ENCODE measurements around the gene IMMP2L. TPM values are rescaled to one million over a fixed set of nuclear protein-coding genes. Genes with fewer than 3 reads are reported as not detected.

Gene IMMP2L
- total and polyA plus RNA-seq, 4 experiments from 2014 or later = 23.5 to 32.2 (median 29.5) TPM

DNA sequence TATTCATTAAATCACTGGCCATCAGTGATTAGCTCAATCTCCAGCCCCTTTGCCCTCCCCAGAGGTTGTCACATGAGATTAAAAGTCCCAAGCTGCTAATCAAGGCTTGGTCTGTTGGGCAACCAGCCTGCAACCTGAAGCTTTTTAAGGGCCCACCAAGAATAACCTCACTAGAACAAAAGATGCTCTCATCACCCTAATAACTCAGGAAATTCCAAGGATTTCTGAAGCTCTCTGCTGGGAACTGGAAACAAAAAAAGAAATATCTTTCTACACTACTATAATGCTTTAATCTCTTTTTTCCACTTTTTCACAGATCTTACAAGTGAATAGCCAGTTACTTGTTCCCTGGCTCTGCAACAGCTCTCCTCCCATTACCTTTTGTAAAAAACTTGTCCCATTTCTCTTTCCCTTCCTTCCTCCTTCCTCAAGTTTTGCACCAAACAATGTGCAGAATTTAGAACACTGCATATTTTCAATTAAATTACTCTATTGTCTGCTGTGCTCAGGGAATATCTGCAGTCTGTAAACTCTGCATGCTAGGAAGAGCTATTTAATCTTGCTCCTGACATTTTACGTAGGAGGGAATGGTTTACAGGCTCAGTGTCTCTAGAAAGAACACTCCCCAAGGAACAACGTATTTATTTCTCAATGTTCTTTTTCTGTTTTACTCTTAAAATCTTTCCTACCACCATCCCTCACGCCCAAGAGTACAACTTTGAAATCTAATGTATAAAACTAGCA lies 169.1 kb downstream of the IMMP2L start:
- peaks cover 0 to 3% (median 1%) of the 10 kb centered on the region in 4 donors for H3K4me1 Mint-ChIP-seq
- ChIA-PET POLR2A (ENCODE audit: partially characterized antibody) (no interaction called here), CTCF (ENCODE audit: partially characterized antibody) (no interaction called here)
- H3K36me3 ChIP-seq (ENCODE audit: insufficient read depth, low read length) = no peaks in the 10 kb centered on the region
- peaks cover 0 to 9% (median 3%) of the 10 kb centered on the region in 8 donors for H3K9me3 Mint-ChIP-seq
- intact Hi-C loops (cut with micrococcal nuclease) = no loop called here
- H3K27ac ChIP-seq (ENCODE audit: low read depth, low read length) = no peak overlapping the region
- H3K4me3 ChIP-seq (ENCODE audit: low read length in 2 of 2) = no peak overlapping the region
- no peak for DNase-seq
- H3K9me3 ChIP-seq (ENCODE audit: control insufficient read depth in 1 of 2, low read length in 2 of 2) = no peaks in the 10 kb centered on the region
- no peaks in the 10 kb centered on the region for H3K4me1 ChIP-seq (ENCODE audit: insufficient read depth, low read length)
- H3K27me3 Mint-ChIP-seq = no peaks in the 10 kb centered on the region
- H3K36me3 Mint-ChIP-seq = peaks cover 7 to 48% of the 10 kb centered on the region in 2 donors
- H3K27ac Mint-ChIP-seq = no peak overlapping the region
- H3K27me3 ChIP-seq (ENCODE audit: insufficient read depth, low read length) = no peaks in the 10 kb centered on the region
- no peak overlapping the region for H3K4me3 Mint-ChIP-seq

DNA sequence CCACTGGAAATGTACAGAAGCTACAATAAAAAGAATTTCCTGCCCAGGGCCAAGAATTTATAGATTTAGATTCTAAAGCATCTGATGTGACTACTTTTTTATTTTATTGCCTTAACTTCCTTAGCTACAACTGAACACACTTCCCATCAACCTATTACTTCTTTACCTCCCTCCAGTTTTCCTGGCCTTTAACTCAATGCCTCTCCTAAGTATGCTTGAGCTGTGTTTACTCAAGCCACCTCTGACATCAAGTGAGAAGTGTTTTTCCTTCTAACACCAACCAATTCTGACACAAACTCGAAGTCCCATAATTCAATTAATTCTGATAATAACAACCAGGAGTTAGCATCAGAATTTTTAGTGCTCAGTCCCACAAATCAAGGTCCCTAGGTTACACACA lies 170.0 kb downstream of the IMMP2L start:
- no peaks in the 10 kb centered on the region for H3K27me3 Mint-ChIP-seq
- peaks cover 0 to 9% (median 3%) of the 10 kb centered on the region in 8 donors for H3K9me3 Mint-ChIP-seq
- Histone ChIP-seq H3K9me3 (ENCODE audit: control insufficient read depth in 1 of 2, low read length in 2 of 2) (no peaks in the 10 kb centered on the region), H3K27ac (ENCODE audit: low read depth, low read length) (no peak overlapping the region), H3K36me3 (ENCODE audit: insufficient read depth, low read length) (no peaks in the 10 kb centered on the region), H3K4me1 (ENCODE audit: insufficient read depth, low read length) (no peaks in the 10 kb centered on the region), H3K4me3 (ENCODE audit: low read length in 2 of 2) (no peak overlapping the region), H3K27me3 (ENCODE audit: insufficient read depth, low read length) (no peaks in the 10 kb centered on the region)
- intact Hi-C loops (cut with micrococcal nuclease) = no loop called here
- DNase-seq = no peak
- no peak overlapping the region for H3K4me3 Mint-ChIP-seq
- H3K4me1 Mint-ChIP-seq = peaks cover 0 to 3% (median 1%) of the 10 kb centered on the region in 4 donors
- H3K27ac Mint-ChIP-seq = no peak overlapping the region
- ChIA-PET POLR2A (ENCODE audit: partially characterized antibody) (no interaction called here), CTCF (ENCODE audit: partially characterized antibody) (no interaction called here)
- H3K36me3 Mint-ChIP-seq = peaks cover 7 to 46% of the 10 kb centered on the region in 2 donors

DNA sequence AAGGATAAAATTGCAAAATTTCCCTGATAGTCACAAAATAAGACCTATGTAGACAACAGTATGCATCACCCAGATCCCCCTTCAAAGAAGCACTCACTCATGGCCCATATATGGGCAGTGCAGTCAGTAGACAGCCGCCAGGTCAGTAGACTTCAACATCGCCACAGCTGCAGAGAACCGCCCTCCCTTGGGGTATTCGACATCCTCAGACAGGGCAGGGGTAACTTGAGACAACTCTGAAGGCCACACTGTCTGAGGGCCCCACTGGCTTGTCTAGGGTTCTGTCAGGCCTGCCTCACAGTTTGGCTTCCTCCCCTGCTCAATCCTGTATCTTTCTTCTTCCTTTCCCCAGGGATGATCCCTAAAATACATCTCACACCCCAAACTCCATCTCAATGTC lies 172.3 kb downstream of the IMMP2L start:
- no peaks in the 10 kb centered on the region for H3K4me1 ChIP-seq (ENCODE audit: insufficient read depth, low read length)
- ChIA-PET CTCF (ENCODE audit: partially characterized antibody) (no interaction called here), POLR2A (ENCODE audit: partially characterized antibody) (no interaction called here)
- Mint-ChIP-seq H3K4me3 (no peak overlapping the region), H3K4me1 (peaks cover 0 to 3% (median 1%) of the 10 kb centered on the region in 4 donors), H3K9me3 (peaks cover 0 to 9% (median under 1%) of the 10 kb centered on the region in 8 donors), H3K27me3 (no peaks in the 10 kb centered on the region), H3K27ac (no peak overlapping the region), H3K36me3 (peaks cover 4 to 39% of the 10 kb centered on the region in 2 donors)
- no peak overlapping the region for H3K4me3 ChIP-seq (ENCODE audit: low read length in 2 of 2)
- no peaks in the 10 kb centered on the region for H3K27me3 ChIP-seq (ENCODE audit: insufficient read depth, low read length)
- H3K27ac ChIP-seq (ENCODE audit: low read depth, low read length) = no peak overlapping the region
- H3K9me3 ChIP-seq (ENCODE audit: control insufficient read depth in 1 of 2, low read length in 2 of 2) = no peaks in the 10 kb centered on the region
- no peak for DNase-seq
- H3K36me3 ChIP-seq (ENCODE audit: insufficient read depth, low read length) = no peaks in the 10 kb centered on the region
- intact Hi-C loops (cut with micrococcal nuclease) = no loop called here

DNA sequence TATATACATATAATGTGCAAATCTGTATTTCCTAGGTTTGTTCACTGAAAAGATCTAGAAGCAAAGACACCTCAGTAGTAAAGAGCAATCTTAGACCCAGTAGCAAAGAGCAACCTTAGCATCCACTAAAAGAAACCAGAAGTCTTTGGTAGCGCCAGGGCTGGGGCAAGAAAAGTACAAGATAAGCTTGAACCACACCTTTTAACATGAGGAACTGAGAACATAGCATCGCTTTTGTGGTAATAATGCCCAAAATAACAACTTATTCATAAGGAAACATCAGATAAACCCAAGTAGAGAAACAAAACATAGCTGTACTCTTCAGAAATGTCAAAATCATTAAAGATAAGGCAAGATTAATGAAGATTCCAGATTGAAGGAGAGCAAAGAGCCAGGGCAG lies 173.4 kb downstream of the IMMP2L start:
- Histone ChIP-seq H3K4me1 (ENCODE audit: insufficient read depth, low read length) (no peaks in the 10 kb centered on the region), H3K4me3 (ENCODE audit: low read length in 2 of 2) (no peak overlapping the region), H3K27ac (ENCODE audit: low read depth, low read length) (no peak overlapping the region), H3K36me3 (ENCODE audit: insufficient read depth, low read length) (no peaks in the 10 kb centered on the region), H3K9me3 (ENCODE audit: control insufficient read depth in 1 of 2, low read length in 2 of 2) (no peaks in the 10 kb centered on the region), H3K27me3 (ENCODE audit: insufficient read depth, low read length) (no peaks in the 10 kb centered on the region)
- ChIA-PET POLR2A (ENCODE audit: partially characterized antibody) (no interaction called here), CTCF (ENCODE audit: partially characterized antibody) (no interaction called here)
- no peak overlapping the region for H3K27ac Mint-ChIP-seq
- no peaks in the 10 kb centered on the region for H3K27me3 Mint-ChIP-seq
- no peak overlapping the region for H3K4me3 Mint-ChIP-seq
- no peak for DNase-seq
- H3K9me3 Mint-ChIP-seq = peaks cover 0 to 9% (median under 1%) of the 10 kb centered on the region in 8 donors
- peaks cover 0 to 3% (median 1%) of the 10 kb centered on the region in 4 donors for H3K4me1 Mint-ChIP-seq
- peaks cover 4 to 36% of the 10 kb centered on the region in 2 donors for H3K36me3 Mint-ChIP-seq
- intact Hi-C loops (cut with micrococcal nuclease) = no loop called here

DNA sequence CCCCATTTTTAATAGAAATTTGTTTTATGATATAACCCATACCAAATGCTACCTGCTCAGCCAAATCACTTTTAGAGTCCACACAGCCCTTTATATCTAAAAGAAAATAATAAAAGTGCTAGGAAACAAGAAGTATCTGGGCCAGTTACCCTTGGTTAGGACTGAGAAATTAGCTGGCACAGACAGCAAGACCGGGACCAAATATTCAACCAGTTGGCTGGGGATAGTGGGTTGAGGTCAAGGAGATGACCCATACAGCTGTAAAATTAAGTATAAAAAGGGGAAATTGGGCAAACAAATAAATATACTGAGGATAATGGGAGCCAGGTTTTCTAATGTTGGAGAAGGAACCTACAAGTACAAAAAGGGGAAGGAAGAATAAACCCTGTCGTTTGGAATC lies 174.3 kb downstream of the IMMP2L start:
- intact Hi-C loops (cut with micrococcal nuclease) = no loop called here
- Histone ChIP-seq H3K27ac (ENCODE audit: low read depth, low read length) (no peak overlapping the region), H3K36me3 (ENCODE audit: insufficient read depth, low read length) (no peaks in the 10 kb centered on the region), H3K4me3 (ENCODE audit: low read length in 2 of 2) (no peak overlapping the region), H3K4me1 (ENCODE audit: insufficient read depth, low read length) (no peaks in the 10 kb centered on the region), H3K9me3 (ENCODE audit: control insufficient read depth in 1 of 2, low read length in 2 of 2) (no peaks in the 10 kb centered on the region), H3K27me3 (ENCODE audit: insufficient read depth, low read length) (no peaks in the 10 kb centered on the region)
- H3K27ac Mint-ChIP-seq = no peak overlapping the region
- H3K27me3 Mint-ChIP-seq = no peaks in the 10 kb centered on the region
- H3K9me3 Mint-ChIP-seq = peaks cover 0 to 9% (median under 1%) of the 10 kb centered on the region in 8 donors
- DNase-seq = no peak
- H3K4me3 Mint-ChIP-seq = no peak overlapping the region
- H3K4me1 Mint-ChIP-seq = peaks cover 0 to 5% (median 2%) of the 10 kb centered on the region in 4 donors
- CTCF ChIA-PET (ENCODE audit: partially characterized antibody) = no interaction called here
- H3K36me3 Mint-ChIP-seq = peaks cover 2 to 36% of the 10 kb centered on the region in 2 donors
- POLR2A ChIA-PET (ENCODE audit: partially characterized antibody) = no interaction called here

DNA sequence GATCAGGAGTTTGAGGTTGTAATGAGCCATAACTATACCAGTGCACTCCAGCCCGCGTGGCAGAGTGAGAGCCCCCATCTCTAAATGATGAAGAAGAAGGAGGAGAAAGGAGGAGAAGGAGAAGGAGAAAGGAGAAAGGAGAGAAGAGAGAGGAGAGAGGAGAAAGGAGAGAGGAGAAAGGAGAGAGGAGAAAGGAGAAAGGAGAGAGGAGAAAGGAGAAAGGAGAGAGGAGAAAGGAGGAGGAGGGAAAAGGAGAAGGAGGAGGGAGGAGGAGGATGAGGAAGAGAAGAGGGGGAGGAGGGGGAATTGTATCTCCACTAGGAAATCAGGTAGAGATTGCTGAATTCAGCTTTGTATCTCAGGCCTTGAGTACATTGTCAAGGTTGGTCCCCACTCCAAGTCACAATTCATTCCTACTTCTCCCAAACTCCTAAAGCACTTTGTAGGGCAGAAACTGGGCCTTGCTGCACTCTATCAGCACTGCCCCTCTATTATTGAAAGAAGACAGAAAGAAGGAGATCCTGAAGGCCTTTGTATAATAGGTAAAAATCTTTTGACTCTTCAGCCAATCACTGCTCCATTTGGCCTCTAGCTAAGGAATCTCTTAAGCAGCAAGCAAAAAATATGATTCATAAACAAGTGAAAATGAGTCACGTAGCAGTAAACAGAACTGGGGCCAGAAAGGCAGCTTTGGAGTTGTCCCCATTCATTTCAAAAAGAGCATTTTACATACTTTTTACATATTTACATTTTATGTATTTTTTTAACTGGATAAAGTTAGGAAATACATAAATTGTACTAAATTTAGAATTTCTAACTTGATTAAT lies 178.0 kb downstream of the IMMP2L start:
- H3K36me3 Mint-ChIP-seq = peaks cover 0 to 18% of the 10 kb centered on the region in 2 donors
- H3K4me3 Mint-ChIP-seq = no peak overlapping the region
- no peaks in the 10 kb centered on the region for H3K27me3 Mint-ChIP-seq
- Histone ChIP-seq H3K36me3 (ENCODE audit: insufficient read depth, low read length) (no peaks in the 10 kb centered on the region), H3K9me3 (ENCODE audit: control insufficient read depth in 1 of 2, low read length in 2 of 2) (no peaks in the 10 kb centered on the region), H3K4me3 (ENCODE audit: low read length in 2 of 2) (no peak overlapping the region), H3K27me3 (ENCODE audit: insufficient read depth, low read length) (no peaks in the 10 kb centered on the region), H3K4me1 (ENCODE audit: insufficient read depth, low read length) (no peaks in the 10 kb centered on the region), H3K27ac (ENCODE audit: low read depth, low read length) (no peak overlapping the region)
- POLR2A ChIA-PET (ENCODE audit: partially characterized antibody) = no interaction called here
- peaks cover 0 to 9% (median 5%) of the 10 kb centered on the region in 4 donors for H3K4me1 Mint-ChIP-seq
- CTCF ChIA-PET (ENCODE audit: partially characterized antibody) = no interaction called here
- no peak for DNase-seq
- no peak overlapping the region for H3K27ac Mint-ChIP-seq
- intact Hi-C loops (cut with micrococcal nuclease) = no loop called here
- peaks cover 0 to 5% (median 0%) of the 10 kb centered on the region in 8 donors for H3K9me3 Mint-ChIP-seq

DNA sequence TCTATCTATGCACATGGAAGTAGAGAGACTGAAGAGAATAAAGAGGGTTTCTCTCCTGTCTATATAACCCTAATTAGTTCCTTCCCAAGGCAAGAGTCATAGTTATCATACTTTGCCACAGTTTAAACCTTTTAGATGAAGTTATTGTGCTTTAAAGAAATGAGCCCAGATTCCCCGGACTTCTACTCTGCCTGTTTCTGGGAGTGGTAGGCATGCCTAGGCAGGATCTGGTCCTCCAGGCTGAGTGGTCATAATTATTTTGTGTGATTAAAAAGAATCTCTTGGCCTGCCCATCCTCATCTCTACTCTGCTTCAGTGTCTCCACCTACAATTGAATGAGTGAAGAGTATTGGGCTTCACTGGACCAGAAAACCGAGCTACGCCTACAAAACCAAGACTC lies 179.2 kb downstream of the IMMP2L start:
- no peaks in the 10 kb centered on the region for H3K9me3 ChIP-seq (ENCODE audit: control insufficient read depth in 1 of 2, low read length in 2 of 2)
- H3K4me1 ChIP-seq (ENCODE audit: insufficient read depth, low read length) = no peaks in the 10 kb centered on the region
- intact Hi-C loops (cut with micrococcal nuclease) = no loop called here
- H3K4me3 ChIP-seq (ENCODE audit: low read length in 2 of 2) = no peak overlapping the region
- no peak overlapping the region for H3K4me3 Mint-ChIP-seq
- no peak for DNase-seq
- no peak overlapping the region for H3K27ac ChIP-seq (ENCODE audit: low read depth, low read length)
- H3K9me3 Mint-ChIP-seq = no peaks in the 10 kb centered on the region
- peaks cover 0 to 6% (median 4%) of the 10 kb centered on the region in 4 donors for H3K4me1 Mint-ChIP-seq
- no peaks in the 10 kb centered on the region for H3K27me3 Mint-ChIP-seq
- no peak overlapping the region for H3K27ac Mint-ChIP-seq
- H3K36me3 ChIP-seq (ENCODE audit: insufficient read depth, low read length) = no peaks in the 10 kb centered on the region
- H3K36me3 Mint-ChIP-seq = peaks cover 0 to 13% of the 10 kb centered on the region in 2 donors
- H3K27me3 ChIP-seq (ENCODE audit: insufficient read depth, low read length) = no peaks in the 10 kb centered on the region
- CTCF ChIA-PET (ENCODE audit: partially characterized antibody) = no interaction called here
- POLR2A ChIA-PET (ENCODE audit: partially characterized antibody) = no interaction called here
